ENCODE data around the gene SUCLA2.

SUCLA2 gene

GRCh38 chr13:47896546-47896945, 104.5 kb downstream of the SUCLA2 start:
- no peaks in the 10 kb centered on the region for H3K36me3 ChIP-seq (ENCODE audit: control insufficient read depth in 4 of 4, insufficient read depth in 4 of 4, low read length in 3 of 4)
- WGBS (ENCODE audit: insufficient coverage): 100% methylated on average over 1 of the region's 2 CpGs
- CTCF ChIA-PET: interaction anchor here (0.7 kb wide), 1 partner anchor 66 kb away, joined by 3 read pairs; no protein-coding TSS in a partner anchor
- H3K4me1 ChIP-seq (ENCODE audit: control extremely low read depth in 1 of 4, control insufficient read depth in 4 of 4, insufficient read depth in 4 of 4, low read length in 3 of 4): peaks cover 0 to 3% (median 3%) of the 10 kb centered on the region in 4 experiments
- H3K9me3 ChIP-seq (ENCODE audit: control extremely low read depth in 1 of 5, control insufficient read depth in 4 of 5, insufficient read depth in 2 of 5, low read depth in 1 of 5, low read length in 4 of 5): no peaks in the 10 kb centered on the region
- no peak overlapping the region for H3K27ac ChIP-seq (ENCODE audit: insufficient read depth in 1 of 2, low read depth in 1 of 2, low read length in 2 of 2, poor library complexity in 1 of 2, severe bottlenecking in 2 of 2)
- no peaks in the 10 kb centered on the region for H3K27me3 ChIP-seq (replicated peaks in 2 of 5; ENCODE audit: control insufficient read depth in 4 of 5, insufficient read depth in 5 of 5, low read length in 4 of 5)
- DNase-seq: no peak
- no peak overlapping the region for H3K4me3 ChIP-seq (ENCODE audit: control insufficient read depth in 1 of 7, extremely low read depth in 1 of 7, insufficient read depth in 4 of 7, low read depth in 2 of 7, low read length in 6 of 7)
- POLR2A ChIA-PET: no interaction called here

- Histone ChIP-seq H3K4me3 (ENCODE audit: control insufficient read depth in 1 of 7, extremely low read depth in 1 of 7, insufficient read depth in 4 of 7, low read depth in 2 of 7, low read length in 6 of 7) (no peak overlapping the region), H3K4me1 (ENCODE audit: control extremely low read depth in 1 of 4, control insufficient read depth in 4 of 4, insufficient read depth in 4 of 4, low read length in 3 of 4) (peaks cover 0 to 3% (median 3%) of the 10 kb centered on the region in 4 experiments), H3K27me3 (replicated peaks in 2 of 5; ENCODE audit: control insufficient read depth in 4 of 5, insufficient read depth in 5 of 5, low read length in 4 of 5) (no peaks in the 10 kb centered on the region), H3K36me3 (ENCODE audit: control insufficient read depth in 4 of 4, insufficient read depth in 4 of 4, low read length in 3 of 4) (no peaks in the 10 kb centered on the region), H3K27ac (ENCODE audit: insufficient read depth in 1 of 2, low read depth in 1 of 2, low read length in 2 of 2, poor library complexity in 1 of 2, severe bottlenecking in 2 of 2) (no peak overlapping the region), H3K9me3 (ENCODE audit: control extremely low read depth in 1 of 5, control insufficient read depth in 4 of 5, insufficient read depth in 2 of 5, low read depth in 1 of 5, low read length in 4 of 5) (no peaks in the 10 kb centered on the region)
- ChIA-PET CTCF (no interaction called here), POLR2A (no interaction called here)
- WGBS (ENCODE audit: insufficient coverage): 100% methylated on average over 4 of the region's 5 CpGs
- DNase-seq: no peak
These were observed 105.0 kb downstream of the SUCLA2 start for GRCh38 chr13:47896111-47896510.

- no peak for DNase-seq
- CTCF ChIA-PET: no interaction called here
- no peaks in the 10 kb centered on the region for H3K9me3 ChIP-seq (ENCODE audit: control extremely low read depth in 1 of 5, control insufficient read depth in 4 of 5, insufficient read depth in 2 of 5, low read depth in 1 of 5, low read length in 4 of 5)
These were observed 107.5 kb downstream of the SUCLA2 start for GRCh38 chr13:47893527-47893926.

More at GRCh38 chr13:47893527-47893926, 107.5 kb downstream of the SUCLA2 start:
- no peak overlapping the region for H3K4me3 ChIP-seq (ENCODE audit: control insufficient read depth in 1 of 7, extremely low read depth in 1 of 7, insufficient read depth in 4 of 7, low read depth in 2 of 7, low read length in 6 of 7)
- H3K27me3 ChIP-seq (replicated peaks in 2 of 5; ENCODE audit: control insufficient read depth in 4 of 5, insufficient read depth in 5 of 5, low read length in 4 of 5): no peaks in the 10 kb centered on the region
- POLR2A ChIA-PET: no interaction called here
- WGBS (ENCODE audit: insufficient coverage): 20% methylated on average over 1 of the region's 1 CpG
- no peaks in the 10 kb centered on the region for H3K36me3 ChIP-seq (ENCODE audit: control insufficient read depth in 4 of 4, insufficient read depth in 4 of 4, low read length in 3 of 4)
- no peak overlapping the region for H3K27ac ChIP-seq (ENCODE audit: insufficient read depth in 1 of 2, low read depth in 1 of 2, low read length in 2 of 2, poor library complexity in 1 of 2, severe bottlenecking in 2 of 2)
- peaks cover 0 to 5% (median 3%) of the 10 kb centered on the region in 4 experiments for H3K4me1 ChIP-seq (ENCODE audit: control extremely low read depth in 1 of 4, control insufficient read depth in 4 of 4, insufficient read depth in 4 of 4, low read length in 3 of 4)

Measured in common myeloid progenitor, CD34-positive (primary cell).